DOHH2 (cell line): ENCODE results near the gene MRPL1.

Experiments
- EZH2phosphoT487 ChIP-seq: fragments of 200-600 bp; sonication (generic); IDR thresholded peaks from 2 replicates; pipeline ENCODE4 v1.6.1; 2017; ENCODE audit warnings: borderline replicate concordance, mild to moderate bottlenecking, antibody characterized with exemption, low read length, moderate library complexity, mixed read lengths
- TF ChIP-seq, protein P1 (sequence below): fragments of 200-600 bp; sonication (generic); IDR thresholded peaks from one replicate; pipeline ENCODE4 v1.5.1; 2014; ENCODE audit warnings: antibody characterized with exemption, mild to moderate bottlenecking, low read depth, low read length; ENCODE audit not compliant: poor library complexity, severe bottlenecking

GRCh38 chr4:77848508-77848907 lies 14.1 kb upstream of the MRPL1 start:
- TF ChIP-seq, protein P1, sequence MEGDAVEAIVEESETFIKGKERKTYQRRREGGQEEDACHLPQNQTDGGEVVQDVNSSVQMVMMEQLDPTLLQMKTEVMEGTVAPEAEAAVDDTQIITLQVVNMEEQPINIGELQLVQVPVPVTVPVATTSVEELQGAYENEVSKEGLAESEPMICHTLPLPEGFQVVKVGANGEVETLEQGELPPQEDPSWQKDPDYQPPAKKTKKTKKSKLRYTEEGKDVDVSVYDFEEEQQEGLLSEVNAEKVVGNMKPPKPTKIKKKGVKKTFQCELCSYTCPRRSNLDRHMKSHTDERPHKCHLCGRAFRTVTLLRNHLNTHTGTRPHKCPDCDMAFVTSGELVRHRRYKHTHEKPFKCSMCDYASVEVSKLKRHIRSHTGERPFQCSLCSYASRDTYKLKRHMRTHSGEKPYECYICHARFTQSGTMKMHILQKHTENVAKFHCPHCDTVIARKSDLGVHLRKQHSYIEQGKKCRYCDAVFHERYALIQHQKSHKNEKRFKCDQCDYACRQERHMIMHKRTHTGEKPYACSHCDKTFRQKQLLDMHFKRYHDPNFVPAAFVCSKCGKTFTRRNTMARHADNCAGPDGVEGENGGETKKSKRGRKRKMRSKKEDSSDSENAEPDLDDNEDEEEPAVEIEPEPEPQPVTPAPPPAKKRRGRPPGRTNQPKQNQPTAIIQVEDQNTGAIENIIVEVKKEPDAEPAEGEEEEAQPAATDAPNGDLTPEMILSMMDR: no peak
- no peak for TF ChIP-seq EZH2phosphoT487
